Hepatocyte (in vitro differentiated cells): ENCODE results near the gene DYDC2.

Source experiments
- EZH2 ChIP-seq: fragments of 200-600 bp; sonication (generic); IDR thresholded peaks from 2 replicates; pipeline ENCODE4 v1.6.1; 2016; ENCODE audit warnings: antibody characterized with exemption, mild to moderate bottlenecking, borderline replicate concordance
- EZH2phosphoT487 ChIP-seq: fragments of 200-600 bp; sonication (generic); IDR thresholded peaks from one replicate; pipeline ENCODE4 v1.6.1; 2018; ENCODE audit warnings: antibody characterized with exemption, mild to moderate bottlenecking, low read depth, moderate library complexity; ENCODE audit not compliant: unreplicated experiment, severe bottlenecking
- TF ChIP-seq, protein P1 (sequence below): fragments of 200-600 bp; sonication (generic); IDR thresholded peaks from 2 replicates; pipeline ENCODE4 v1.5.1; 2016; ENCODE audit warnings: antibody characterized with exemption, mild to moderate bottlenecking; ENCODE audit not compliant: poor library complexity

DNA sequence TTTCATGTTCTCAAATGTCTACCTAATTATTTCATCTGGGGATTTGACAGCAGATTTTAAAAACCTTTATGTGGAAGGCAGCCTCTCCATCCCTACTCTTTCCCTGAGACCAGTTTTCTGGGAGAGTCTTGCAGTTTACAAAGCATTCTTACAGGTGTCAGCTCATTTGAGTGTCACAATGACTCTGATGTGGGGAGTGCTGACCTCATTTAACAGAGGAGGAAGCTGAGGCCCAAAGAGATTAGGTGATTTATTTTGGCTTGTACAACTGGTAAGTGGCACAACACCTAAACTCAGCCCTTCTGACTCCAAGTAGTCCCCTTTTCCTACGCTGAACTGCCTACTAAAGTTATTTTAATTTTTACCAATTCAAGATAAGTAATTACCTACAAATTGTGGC, 33.9 kb upstream of the DYDC2 start:
- TF ChIP-seq, protein P1, sequence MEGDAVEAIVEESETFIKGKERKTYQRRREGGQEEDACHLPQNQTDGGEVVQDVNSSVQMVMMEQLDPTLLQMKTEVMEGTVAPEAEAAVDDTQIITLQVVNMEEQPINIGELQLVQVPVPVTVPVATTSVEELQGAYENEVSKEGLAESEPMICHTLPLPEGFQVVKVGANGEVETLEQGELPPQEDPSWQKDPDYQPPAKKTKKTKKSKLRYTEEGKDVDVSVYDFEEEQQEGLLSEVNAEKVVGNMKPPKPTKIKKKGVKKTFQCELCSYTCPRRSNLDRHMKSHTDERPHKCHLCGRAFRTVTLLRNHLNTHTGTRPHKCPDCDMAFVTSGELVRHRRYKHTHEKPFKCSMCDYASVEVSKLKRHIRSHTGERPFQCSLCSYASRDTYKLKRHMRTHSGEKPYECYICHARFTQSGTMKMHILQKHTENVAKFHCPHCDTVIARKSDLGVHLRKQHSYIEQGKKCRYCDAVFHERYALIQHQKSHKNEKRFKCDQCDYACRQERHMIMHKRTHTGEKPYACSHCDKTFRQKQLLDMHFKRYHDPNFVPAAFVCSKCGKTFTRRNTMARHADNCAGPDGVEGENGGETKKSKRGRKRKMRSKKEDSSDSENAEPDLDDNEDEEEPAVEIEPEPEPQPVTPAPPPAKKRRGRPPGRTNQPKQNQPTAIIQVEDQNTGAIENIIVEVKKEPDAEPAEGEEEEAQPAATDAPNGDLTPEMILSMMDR = no peak
- TF ChIP-seq EZH2phosphoT487 (no peak), EZH2 (no peak)
